Rectal smooth muscle tissue (tissue), 1 donor: ENCODE measurements around the gene MIGA2.
A peak's percentile ranks its signal among the peaks of the same experiment; 100 is the strongest.
"Not testable (repeated sequence)": the region's sequence is repeated elsewhere in the genome, so short reads cannot be mapped to it uniquely, and the experiment has no call there.

Source experiments
- H3K27ac ChIP-seq: one replicate; pipeline ENCODE4 v1.7.0; 2013; ENCODE audit warnings: low read depth, low read length, inconsistent platforms
- H3K27me3 ChIP-seq: one replicate; pipeline ENCODE4 v1.7.0; 2013; ENCODE audit warnings: low read length; ENCODE audit not compliant: control insufficient read depth, insufficient read depth
- H3K36me3 ChIP-seq: one replicate; pipeline ENCODE4 v1.7.0; 2013; ENCODE audit warnings: low read length; ENCODE audit not compliant: control insufficient read depth, insufficient read depth
- H3K4me1 ChIP-seq: one replicate; pipeline ENCODE4 v1.7.0; 2013; ENCODE audit warnings: low read length; ENCODE audit not compliant: control insufficient read depth, insufficient read depth
- H3K4me3 ChIP-seq: one replicate; pipeline ENCODE4 v1.7.0; 2013; ENCODE audit warnings: low read length
- H3K9ac ChIP-seq: one replicate; pipeline ENCODE4 v1.7.0; 2013; ENCODE audit warnings: low read length

Gene MIGA2

GRCh38 chr9:129031514-129031913 lies 4.9 kb upstream of the MIGA2 start:
- no peak overlapping the region for H3K4me3 ChIP-seq
- no peaks in the 10 kb centered on the region for H3K27me3 ChIP-seq
- H3K36me3 ChIP-seq: no peaks in the 10 kb centered on the region
- H3K9ac ChIP-seq: no peak overlapping the region
- H3K27ac ChIP-seq: no peak overlapping the region
- peaks cover 10% of the 10 kb centered on the region for H3K4me1 ChIP-seq

GRCh38 chr9:129032541-129033159 lies 3.8 kb upstream of the MIGA2 start:
- H3K9ac ChIP-seq: no peak overlapping the region
- no peak overlapping the region for H3K4me3 ChIP-seq
- no peak overlapping the region for H3K27ac ChIP-seq
- no peaks in the 10 kb centered on the region for H3K27me3 ChIP-seq
- H3K36me3 ChIP-seq: no peaks in the 10 kb centered on the region
- peaks cover 8% of the 10 kb centered on the region for H3K4me1 ChIP-seq

- Histone ChIP-seq H3K4me3 (no peak overlapping the region), H3K9ac (no peak overlapping the region), H3K36me3 (no peaks in the 10 kb centered on the region), H3K27me3 (no peaks in the 10 kb centered on the region), H3K27ac (no peak overlapping the region), H3K4me1 (peaks cover 9% of the 10 kb centered on the region)
Measured at GRCh38 chr9:129033216-129033615, 3.2 kb upstream of the MIGA2 start.

- peak overlapping the region; percentile 51 for H3K4me3 ChIP-seq
- not testable (repeated sequence) for H3K4me1 ChIP-seq, H3K27me3 ChIP-seq, H3K36me3 ChIP-seq
- H3K9ac ChIP-seq: peak overlapping the region; percentile 16
- peak overlapping the region; percentile 63 for H3K27ac ChIP-seq
Measured at GRCh38 chr9:129035838-129036237, 588 bp upstream of the MIGA2 start.

GRCh38 chr9:129036923-129037766 lies 719 bp downstream of the MIGA2 start:
- H3K36me3 ChIP-seq: peaks cover 12% of the 10 kb centered on the region
- peak overlapping the region; percentile 58 for H3K27ac ChIP-seq

GRCh38 chr9:129037767-129038098 lies 1.3 kb downstream of the MIGA2 start:
- Histone ChIP-seq H3K27ac (no peak overlapping the region), H3K4me1 (peaks cover 10% of the 10 kb centered on the region), H3K36me3 (peaks cover 16% of the 10 kb centered on the region), H3K9ac (no peak overlapping the region), H3K27me3 (no peaks in the 10 kb centered on the region), H3K4me3 (peak overlapping the region; percentile 95)

More at GRCh38 chr9:129036923-129037766, 719 bp downstream of the MIGA2 start:
- H3K4me3 ChIP-seq: peak overlapping the region; percentile 95
- H3K4me1 ChIP-seq: peaks cover 10% of the 10 kb centered on the region
- no peaks in the 10 kb centered on the region for H3K27me3 ChIP-seq
- peak overlapping the region; percentile 70 for H3K9ac ChIP-seq

- no peak overlapping the region for H3K9ac ChIP-seq
- peaks cover 17% of the 10 kb centered on the region for H3K36me3 ChIP-seq
- H3K27ac ChIP-seq: no peak overlapping the region
- no peaks in the 10 kb centered on the region for H3K27me3 ChIP-seq
- H3K4me1 ChIP-seq: peaks cover 10% of the 10 kb centered on the region
- peak overlapping the region; percentile 95 for H3K4me3 ChIP-seq
Measured at GRCh38 chr9:129038109-129038852, 1.9 kb downstream of the MIGA2 start.

- H3K36me3 ChIP-seq: peaks cover 17% of the 10 kb centered on the region
- H3K9ac ChIP-seq: no peak overlapping the region
Measured at GRCh38 chr9:129040113-129040643, 3.8 kb downstream of the MIGA2 start.

GRCh38 chr9:129042016-129042415 lies 5.6 kb downstream of the MIGA2 start:
- H3K4me1 ChIP-seq: peaks cover 7% of the 10 kb centered on the region
- no peak overlapping the region for H3K9ac ChIP-seq
- peaks cover 20% of the 10 kb centered on the region for H3K36me3 ChIP-seq

More at GRCh38 chr9:129040113-129040643, 3.8 kb downstream of the MIGA2 start:
- H3K4me3 ChIP-seq: no peak overlapping the region
- H3K27me3 ChIP-seq: no peaks in the 10 kb centered on the region
- peaks cover 10% of the 10 kb centered on the region for H3K4me1 ChIP-seq
- no peak overlapping the region for H3K27ac ChIP-seq

GRCh38 chr9:129052592-129052991 lies 16.2 kb downstream of the MIGA2 start:
- no peak overlapping the region for H3K9ac ChIP-seq
- H3K36me3 ChIP-seq: peaks cover 24% of the 10 kb centered on the region
- no peaks in the 10 kb centered on the region for H3K27me3 ChIP-seq
- H3K4me3 ChIP-seq: no peak overlapping the region
- no peak overlapping the region for H3K27ac ChIP-seq
- H3K4me1 ChIP-seq: no peaks in the 10 kb centered on the region

More at GRCh38 chr9:129042016-129042415, 5.6 kb downstream of the MIGA2 start:
- no peak overlapping the region for H3K27ac ChIP-seq
- H3K4me3 ChIP-seq: no peak overlapping the region
- H3K27me3 ChIP-seq: no peaks in the 10 kb centered on the region

GRCh38 chr9:129053020-129053419 lies 16.6 kb downstream of the MIGA2 start:
- peaks cover 24% of the 10 kb centered on the region for H3K36me3 ChIP-seq
- no peaks in the 10 kb centered on the region for H3K27me3 ChIP-seq
- no peak overlapping the region for H3K9ac ChIP-seq
- no peak overlapping the region for H3K27ac ChIP-seq
- no peaks in the 10 kb centered on the region for H3K4me1 ChIP-seq
- no peak overlapping the region for H3K4me3 ChIP-seq

- no peak overlapping the region for H3K4me3 ChIP-seq
- no peak overlapping the region for H3K27ac ChIP-seq
- no peaks in the 10 kb centered on the region for H3K27me3 ChIP-seq
- no peaks in the 10 kb centered on the region for H3K4me1 ChIP-seq
- peaks cover 23% of the 10 kb centered on the region for H3K36me3 ChIP-seq
- no peak overlapping the region for H3K9ac ChIP-seq
Measured at GRCh38 chr9:129054163-129054851, 17.9 kb downstream of the MIGA2 start.
